ENCODE data around the gene LYZ.
"Not testable (repeated sequence)": the region's sequence is repeated elsewhere in the genome, so short reads cannot be mapped to it uniquely, and the experiment has no call there.

The LYZ gene

GRCh38 chr12:69348162-69348938, at the start of gene LYZ:
LYZ (plus strand) TSS chr12:69348381; CDS start chr12:69348409, 28 bp downstream.
- DNase-seq (ENCODE audit: insufficient read length, low spot score) = no peak
- no peak for FAIRE-seq
- no peak for TF ChIP-seq POLR2A (IDR thresholded peaks at IDR 0.05; ENCODE audit: low read depth, low read length)

DNA sequence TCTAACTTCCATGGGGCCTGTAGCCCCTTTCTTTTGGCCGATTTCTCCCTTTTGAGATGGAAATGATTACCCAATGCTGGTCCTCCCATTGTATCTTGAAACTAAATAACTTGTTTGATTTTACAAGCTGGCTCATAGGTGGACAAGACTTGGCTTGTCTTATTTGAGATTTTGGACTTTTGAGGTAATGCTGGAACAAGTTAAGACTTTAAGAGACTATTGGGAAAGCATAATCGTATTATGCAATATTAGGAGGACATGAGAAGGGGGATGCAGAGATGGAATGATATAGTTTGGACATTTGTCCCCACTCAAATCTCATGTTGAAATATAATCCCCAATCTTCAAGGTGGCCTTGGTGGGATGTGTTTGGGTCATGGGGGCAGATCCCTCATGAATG, 49.2 kb upstream of the LYZ start:
- DNase-seq (ENCODE audit: insufficient read length, low spot score) (no peak), FAIRE-seq (no peak)
- TF ChIP-seq POLR2A (IDR thresholded peaks at IDR 0.05; ENCODE audit: low read depth, low read length) = no peak

GRCh38 chr12:69304284-69304683, 43.9 kb upstream of the LYZ start:
- no peak for DNase-seq (ENCODE audit: insufficient read length, low spot score)
- TF ChIP-seq POLR2A (IDR thresholded peaks at IDR 0.05; ENCODE audit: low read depth, low read length) = no peak
- FAIRE-seq = no peak

- no peak for FAIRE-seq
- no peak for DNase-seq (ENCODE audit: insufficient read length, low spot score)
- TF ChIP-seq POLR2A (IDR thresholded peaks at IDR 0.05; ENCODE audit: low read depth, low read length) = no peak
These were observed 38.7 kb upstream of the LYZ start for GRCh38 chr12:69309461-69309860.

- DNase-seq (ENCODE audit: insufficient read length, low spot score) (no peak), FAIRE-seq (no peak)
- TF ChIP-seq POLR2A (IDR thresholded peaks at IDR 0.05; ENCODE audit: low read depth, low read length) = no peak
These were observed 35.0 kb upstream of the LYZ start for GRCh38 chr12:69313209-69313608.

GRCh38 chr12:69316784-69317183, 31.4 kb upstream of the LYZ start:
- FAIRE-seq; DNase-seq (ENCODE audit: insufficient read length, low spot score): not testable (repeated sequence)

DNA sequence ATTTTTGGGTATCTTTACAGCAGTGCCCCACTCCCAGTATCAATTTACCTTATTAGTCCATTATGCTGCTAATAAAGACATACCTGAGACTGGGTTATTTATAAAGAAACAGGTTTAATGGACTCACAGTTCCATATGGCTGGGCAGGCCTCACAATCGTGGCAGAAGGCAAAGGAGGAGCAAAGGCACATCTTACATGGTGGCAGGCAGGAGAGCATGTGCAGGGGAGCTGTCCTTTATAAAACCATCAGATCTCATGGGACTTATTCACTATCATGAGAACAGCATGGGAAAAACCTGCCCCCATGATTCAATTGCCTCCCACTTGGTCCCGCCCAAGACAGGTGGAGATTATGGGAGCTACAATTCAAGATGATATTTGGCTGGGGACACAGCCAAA, 30.9 kb upstream of the LYZ start:
- not testable (repeated sequence) for FAIRE-seq; DNase-seq (ENCODE audit: insufficient read length, low spot score)

- TF ChIP-seq POLR2A (IDR thresholded peaks at IDR 0.05; ENCODE audit: low read depth, low read length) = no peak
- DNase-seq (ENCODE audit: insufficient read length, low spot score) (no peak), FAIRE-seq (no peak)
These were observed 30.0 kb upstream of the LYZ start for GRCh38 chr12:69318225-69318624.

DNA sequence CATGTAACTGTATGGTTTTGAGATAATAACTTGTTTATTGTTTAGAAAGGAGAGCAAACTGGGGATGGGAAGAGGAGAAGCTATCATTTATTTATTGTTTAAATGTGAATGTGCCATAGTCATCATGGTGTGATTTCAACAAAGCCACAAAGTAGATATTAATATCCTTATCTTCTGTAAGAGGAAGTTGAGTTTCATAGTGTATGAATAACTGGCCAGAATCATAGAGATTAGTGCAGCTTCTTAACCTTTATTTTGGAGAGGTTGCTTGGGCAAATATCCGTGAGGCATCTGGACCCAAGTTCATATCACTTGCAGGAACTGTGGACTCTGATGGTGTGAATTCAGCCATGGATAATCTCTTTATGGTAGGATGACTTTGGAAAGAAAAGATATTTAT, 26.8 kb upstream of the LYZ start:
- no peak for TF ChIP-seq POLR2A (IDR thresholded peaks at IDR 0.05; ENCODE audit: low read depth, low read length)
- FAIRE-seq (no peak), DNase-seq (ENCODE audit: insufficient read length, low spot score) (no peak)

DNA sequence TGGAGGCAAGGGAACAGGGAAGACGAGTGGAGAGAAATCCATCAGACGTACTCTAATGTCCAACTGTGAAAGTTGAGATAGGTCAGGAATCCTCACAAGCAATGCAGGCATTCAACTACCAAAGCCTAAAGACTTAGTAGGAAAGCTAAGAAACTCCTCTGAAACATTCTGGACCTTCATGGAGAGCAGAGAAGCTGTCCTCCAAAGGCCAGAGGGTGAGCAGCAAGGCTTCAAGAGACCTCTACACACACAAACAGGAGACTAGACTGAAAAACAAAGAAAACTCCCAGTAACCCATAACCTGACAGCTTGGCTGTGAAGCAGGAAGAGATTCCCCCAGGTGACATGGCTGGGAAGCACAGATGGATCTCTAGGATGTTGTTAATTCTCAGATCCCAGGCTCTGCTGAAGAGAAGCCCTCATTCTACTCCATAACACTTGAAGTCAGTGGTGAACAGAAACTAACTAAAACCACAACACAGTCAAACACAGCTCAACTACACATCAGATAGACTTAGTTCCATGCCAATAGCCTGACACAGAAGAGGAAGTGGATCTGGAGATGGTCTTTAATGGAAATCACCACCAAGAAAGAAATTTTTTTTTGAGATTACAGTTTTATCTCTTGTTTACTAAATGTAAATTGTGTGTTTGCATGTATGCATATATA, 23.2 kb upstream of the LYZ start:
- FAIRE-seq (no peak), DNase-seq (ENCODE audit: insufficient read length, low spot score) (no peak)
- TF ChIP-seq POLR2A (IDR thresholded peaks at IDR 0.05; ENCODE audit: low read depth, low read length) = no peak

- no peak for DNase-seq (ENCODE audit: insufficient read length, low spot score)
- no peak for TF ChIP-seq POLR2A (IDR thresholded peaks at IDR 0.05; ENCODE audit: low read depth, low read length)
- FAIRE-seq = no peak
These were observed 19.8 kb upstream of the LYZ start for GRCh38 chr12:69328426-69328825.

GRCh38 chr12:69329669-69330428, 18.3 kb upstream of the LYZ start:
- TF ChIP-seq POLR2A (IDR thresholded peaks at IDR 0.05; ENCODE audit: low read depth, low read length) = no peak
- FAIRE-seq (no peak), DNase-seq (ENCODE audit: insufficient read length, low spot score) (no peak)

GRCh38 chr12:69330475-69331473, 17.4 kb upstream of the LYZ start:
- FAIRE-seq = no peak
- no peak for TF ChIP-seq POLR2A (IDR thresholded peaks at IDR 0.05; ENCODE audit: low read depth, low read length)
- DNase-seq (ENCODE audit: insufficient read length, low spot score) = no peak

Measured in H54 (cell line).